GM21723 (cell line): ENCODE data around the gene PAX8.

Source experiments
- ATAC-seq: cut with Tn5 transposase; IDR thresholded peaks from one replicate; pipeline ENCODE4 v1.9.1; 2021; ENCODE audit warnings: mild to moderate bottlenecking, moderate library complexity; ENCODE audit not compliant: unreplicated experiment

PAX8 gene

GRCh38 chr2:113172721-113173541, 105.8 kb downstream of the PAX8 start:
- ATAC-seq, result no peak

GRCh38 chr2:113171334-113172075, 107.2 kb downstream of the PAX8 start:
- no peak for ATAC-seq

GRCh38 chr2:113169586-113169985, 109.1 kb downstream of the PAX8 start:
- no peak for ATAC-seq

DNA sequence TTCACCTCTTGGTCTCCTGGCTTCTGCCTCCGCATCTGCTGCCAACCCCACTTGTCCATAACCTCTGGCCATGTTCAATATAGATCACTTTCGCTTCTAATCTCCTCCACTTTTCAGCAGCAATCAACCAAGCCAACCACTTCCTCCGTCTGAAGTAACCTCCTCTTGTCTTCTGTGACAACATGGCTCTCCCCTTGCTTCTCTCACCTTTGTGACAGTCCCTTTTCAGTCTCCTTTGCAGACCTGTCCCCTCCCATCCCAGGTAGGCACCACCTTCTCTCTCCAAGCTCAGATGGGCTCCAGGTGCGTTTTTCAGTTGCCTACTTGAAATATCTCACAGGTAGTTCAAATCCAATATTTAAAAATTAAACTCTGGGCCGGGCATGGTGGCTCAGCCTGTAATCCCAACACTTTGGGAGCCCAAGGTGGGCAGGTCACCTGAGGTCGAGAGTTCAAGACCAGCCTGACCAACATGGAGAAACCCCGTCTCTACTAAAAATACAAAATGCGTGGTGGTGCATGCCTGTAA, 109.7 kb downstream of the PAX8 start:
- ATAC-seq, result no peak

- no peak for ATAC-seq
Observed at GRCh38 chr2:113167962-113168340, 110.8 kb downstream of the PAX8 start.

GRCh38 chr2:113167115-113167932, 111.4 kb downstream of the PAX8 start:
- no peak for ATAC-seq

- no peak for ATAC-seq
Observed at GRCh38 chr2:113166187-113166645, 112.5 kb downstream of the PAX8 start.
